ENCODE results near the gene CHST12. TPM values are rescaled to one million over a fixed set of nuclear protein-coding genes. Genes with fewer than 3 reads are reported as not detected.

Gene CHST12
- total RNA-seq, 1 donor from 2014 or later: 16.7 TPM

DNA sequence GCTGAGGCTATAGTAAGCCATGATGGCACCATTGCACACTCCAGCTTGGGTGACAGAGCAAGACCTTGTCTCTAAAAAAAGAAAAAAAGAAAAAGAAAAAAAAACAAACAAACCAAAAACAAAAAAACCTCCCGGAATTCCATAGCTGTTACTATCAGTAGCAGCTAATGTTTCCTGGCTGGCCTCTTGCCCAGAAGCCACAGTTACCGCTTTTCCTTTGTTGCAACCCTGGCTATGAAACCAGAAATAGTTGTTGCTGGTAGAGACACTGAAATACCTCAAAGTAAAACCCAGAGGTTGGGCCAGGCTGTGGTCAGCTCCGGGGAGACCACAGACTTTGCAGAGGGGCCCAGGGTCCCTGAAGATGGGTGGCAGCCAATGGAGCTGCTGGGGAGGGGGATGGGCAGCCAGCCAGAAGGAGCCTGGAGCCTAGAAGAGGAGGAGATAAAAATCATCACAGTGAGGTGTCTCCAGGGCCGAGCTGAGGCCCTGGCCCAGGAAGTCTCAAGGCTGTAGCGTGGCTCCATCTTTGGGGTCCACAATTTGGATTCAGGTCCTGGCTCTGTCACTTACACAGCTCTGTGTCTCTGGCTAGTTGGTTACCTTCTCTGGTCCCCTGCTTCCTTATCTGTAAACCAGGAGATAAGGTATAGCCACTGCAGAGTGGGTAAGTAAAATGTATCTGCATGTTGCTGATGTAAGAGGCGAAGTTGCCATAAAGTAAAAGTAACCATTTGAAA lies 3.4 kb upstream of the CHST12 start:
- Mint-ChIP-seq H3K36me3 (ENCODE audit: insufficient read depth) (no peaks in the 10 kb centered on the region), H3K4me3 (ENCODE audit: low read depth) (no peak overlapping the region), H3K27me3 (no peaks in the 10 kb centered on the region), H3K9me3 (ENCODE audit: low read depth) (no peaks in the 10 kb centered on the region), H3K4me1 (ENCODE audit: low read depth) (peaks cover 11% of the 10 kb centered on the region), H3K27ac (no peak overlapping the region)
- no peak for DNase-seq (ENCODE audit: low spot score, unreplicated experiment)
- TF ChIP-seq, protein P1, sequence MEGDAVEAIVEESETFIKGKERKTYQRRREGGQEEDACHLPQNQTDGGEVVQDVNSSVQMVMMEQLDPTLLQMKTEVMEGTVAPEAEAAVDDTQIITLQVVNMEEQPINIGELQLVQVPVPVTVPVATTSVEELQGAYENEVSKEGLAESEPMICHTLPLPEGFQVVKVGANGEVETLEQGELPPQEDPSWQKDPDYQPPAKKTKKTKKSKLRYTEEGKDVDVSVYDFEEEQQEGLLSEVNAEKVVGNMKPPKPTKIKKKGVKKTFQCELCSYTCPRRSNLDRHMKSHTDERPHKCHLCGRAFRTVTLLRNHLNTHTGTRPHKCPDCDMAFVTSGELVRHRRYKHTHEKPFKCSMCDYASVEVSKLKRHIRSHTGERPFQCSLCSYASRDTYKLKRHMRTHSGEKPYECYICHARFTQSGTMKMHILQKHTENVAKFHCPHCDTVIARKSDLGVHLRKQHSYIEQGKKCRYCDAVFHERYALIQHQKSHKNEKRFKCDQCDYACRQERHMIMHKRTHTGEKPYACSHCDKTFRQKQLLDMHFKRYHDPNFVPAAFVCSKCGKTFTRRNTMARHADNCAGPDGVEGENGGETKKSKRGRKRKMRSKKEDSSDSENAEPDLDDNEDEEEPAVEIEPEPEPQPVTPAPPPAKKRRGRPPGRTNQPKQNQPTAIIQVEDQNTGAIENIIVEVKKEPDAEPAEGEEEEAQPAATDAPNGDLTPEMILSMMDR (IDR thresholded peaks at IDR 0.05; ENCODE audit: unreplicated experiment): no peak

DNA sequence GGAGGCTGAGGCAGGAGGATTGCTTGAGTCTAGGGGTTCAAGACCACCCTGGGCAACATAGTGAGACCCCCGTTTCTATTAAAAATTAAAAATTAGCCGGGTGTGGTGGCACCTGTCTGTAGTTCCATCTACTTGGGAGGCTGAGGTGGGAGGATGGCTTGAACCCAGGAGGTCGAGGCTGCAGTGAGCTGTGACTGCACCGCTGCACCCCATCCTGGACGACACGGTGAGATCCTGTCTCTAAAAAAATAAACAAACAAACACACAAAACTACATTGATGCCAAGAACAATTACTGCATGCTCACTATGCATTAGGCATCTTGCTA lies 761 bp upstream of the CHST12 start:
- peak overlapping the region; percentile 78 for H3K4me3 Mint-ChIP-seq (ENCODE audit: low read depth)
- TF ChIP-seq, protein P1 (IDR thresholded peaks at IDR 0.05; ENCODE audit: unreplicated experiment): no peak
- no peak for DNase-seq (ENCODE audit: low spot score, unreplicated experiment)
- no peak overlapping the region for H3K27ac Mint-ChIP-seq
- H3K27me3 Mint-ChIP-seq: peaks cover 3% of the 10 kb centered on the region
- H3K36me3 Mint-ChIP-seq (ENCODE audit: insufficient read depth): no peaks in the 10 kb centered on the region
- H3K4me1 Mint-ChIP-seq (ENCODE audit: low read depth): peaks cover 17% of the 10 kb centered on the region
- no peaks in the 10 kb centered on the region for H3K9me3 Mint-ChIP-seq (ENCODE audit: low read depth)

DNA sequence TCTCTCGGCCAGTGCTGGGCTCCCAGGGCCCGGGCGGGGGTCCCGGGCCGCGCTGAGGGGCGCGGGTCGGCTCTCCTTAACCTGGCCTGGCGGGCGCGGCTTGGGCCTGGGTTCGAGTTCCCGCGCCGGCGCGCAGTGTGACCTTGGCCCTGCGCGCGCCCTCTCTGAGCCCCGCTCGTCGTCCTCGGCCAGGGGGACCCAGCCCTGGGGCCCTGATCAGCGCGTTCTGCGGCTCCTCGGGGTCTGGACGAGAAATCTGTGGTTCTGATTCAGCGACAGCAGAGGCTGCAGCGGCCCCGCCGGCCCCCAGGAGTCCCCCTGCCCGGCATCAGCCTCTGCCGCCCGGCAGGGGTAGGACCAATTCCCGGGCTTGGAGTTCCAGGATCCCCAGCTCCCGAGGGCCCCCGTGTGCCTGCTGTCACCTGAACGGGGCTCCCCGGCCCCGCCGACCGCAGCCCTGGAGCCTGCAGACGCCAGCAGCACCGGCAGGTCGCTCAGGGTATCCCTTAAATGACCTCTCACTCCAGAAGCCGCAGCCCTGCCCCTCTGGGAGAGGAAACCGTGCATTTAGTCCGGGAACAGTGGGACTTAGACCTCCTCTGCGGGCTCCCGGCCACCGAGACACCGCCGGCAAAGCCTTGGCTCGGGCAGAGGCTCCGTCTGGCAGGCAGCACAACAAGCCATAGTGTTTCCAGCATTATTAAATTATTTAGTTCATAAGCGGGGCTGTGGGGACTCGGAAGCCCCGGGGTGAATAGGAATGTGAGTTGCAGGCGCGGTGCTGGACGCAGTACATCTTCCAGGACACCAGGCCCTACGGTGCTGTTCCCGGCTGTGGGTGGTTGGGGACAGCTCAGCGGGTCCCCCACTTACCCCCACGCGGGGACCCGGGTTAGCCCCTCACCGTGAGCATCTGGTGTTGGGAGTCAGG lies 572 bp downstream of the CHST12 start:
- Mint-ChIP-seq H3K36me3 (ENCODE audit: insufficient read depth) (no peaks in the 10 kb centered on the region), H3K27ac (no peak overlapping the region), H3K27me3 (peaks cover 3% of the 10 kb centered on the region), H3K4me3 (ENCODE audit: low read depth) (peak overlapping the region; percentile 77), H3K4me1 (ENCODE audit: low read depth) (peaks cover 20% of the 10 kb centered on the region), H3K9me3 (ENCODE audit: low read depth) (no peaks in the 10 kb centered on the region)
- DNase-seq (ENCODE audit: low spot score, unreplicated experiment): peak; percentile 41
- TF ChIP-seq, protein P1 (IDR thresholded peaks at IDR 0.05; ENCODE audit: unreplicated experiment): peak; percentile 47

DNA sequence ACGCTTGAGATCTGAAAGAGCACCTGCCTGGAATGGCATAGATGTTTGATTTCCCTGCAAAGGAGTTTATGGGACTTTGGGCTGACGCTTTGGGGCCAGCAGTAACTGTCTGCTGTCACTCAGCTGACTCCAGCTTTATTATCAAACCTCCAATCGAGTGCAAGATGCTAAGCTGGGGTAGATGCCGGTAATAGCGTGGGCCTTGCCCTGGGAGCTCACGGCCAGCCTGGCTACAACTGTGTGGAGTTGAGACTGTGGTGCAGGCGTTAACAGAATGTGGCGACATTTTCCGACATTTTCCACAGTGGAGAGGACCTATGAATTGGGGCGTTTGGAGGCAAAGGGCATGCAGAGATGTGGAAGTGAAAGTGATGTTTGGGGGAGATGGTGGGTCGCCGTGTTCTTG lies 1.3 kb downstream of the CHST12 start:
- Mint-ChIP-seq H3K4me3 (ENCODE audit: low read depth) (peak overlapping the region; percentile 77), H3K4me1 (ENCODE audit: low read depth) (peaks cover 21% of the 10 kb centered on the region), H3K36me3 (ENCODE audit: insufficient read depth) (no peaks in the 10 kb centered on the region), H3K27ac (peak overlapping the region; percentile 17), H3K27me3 (peaks cover 3% of the 10 kb centered on the region), H3K9me3 (ENCODE audit: low read depth) (no peaks in the 10 kb centered on the region)
- TF ChIP-seq, protein P1 (IDR thresholded peaks at IDR 0.05; ENCODE audit: unreplicated experiment): no peak
- DNase-seq (ENCODE audit: low spot score, unreplicated experiment): no peak

DNA sequence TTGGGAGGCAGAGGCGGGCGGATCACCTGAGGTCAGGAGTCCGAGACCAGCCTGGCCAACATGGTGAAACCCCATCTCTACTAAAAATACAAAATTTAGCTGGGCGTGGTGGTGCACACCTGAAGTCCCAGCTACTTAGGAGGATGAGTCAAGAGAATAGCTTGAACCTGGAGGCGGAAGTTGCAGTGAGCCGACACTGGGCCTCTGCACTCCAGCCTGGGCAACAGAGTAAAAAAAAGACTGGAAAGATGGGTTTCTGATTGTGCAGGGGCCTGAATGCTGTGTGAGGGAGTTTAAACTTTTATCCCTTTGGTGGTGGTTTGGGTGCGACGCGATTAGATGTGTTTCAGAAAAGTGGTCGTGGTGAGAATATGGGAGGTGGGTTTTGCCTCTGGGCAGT lies 1.8 kb downstream of the CHST12 start:
- no peaks in the 10 kb centered on the region for H3K36me3 Mint-ChIP-seq (ENCODE audit: insufficient read depth)
- DNase-seq (ENCODE audit: low spot score, unreplicated experiment): no peak
- H3K9me3 Mint-ChIP-seq (ENCODE audit: low read depth): no peaks in the 10 kb centered on the region
- H3K27ac Mint-ChIP-seq: peak overlapping the region; percentile 17
- TF ChIP-seq, protein P1 (IDR thresholded peaks at IDR 0.05; ENCODE audit: unreplicated experiment): no peak
- H3K4me1 Mint-ChIP-seq (ENCODE audit: low read depth): peaks cover 25% of the 10 kb centered on the region
- peaks cover 3% of the 10 kb centered on the region for H3K27me3 Mint-ChIP-seq
- peak overlapping the region; percentile 77 for H3K4me3 Mint-ChIP-seq (ENCODE audit: low read depth)

All from progenitor cell of endocrine pancreas (in vitro differentiated cells).